GM12872 (cell line): ENCODE measurements around the gene CCL25.

Experiments
- CTCF ChIP-seq: IDR thresholded peaks from 3 replicates; pipeline ENCODE4 v1.5.1; 2011; ENCODE audit warnings: low read depth, mild to moderate bottlenecking, low read length, moderate library complexity; ENCODE audit not compliant: insufficient read depth

Gene CCL25

GRCh38 chr19:8050274-8051096 is 2.1 kb upstream of the CCL25 start:
- TF ChIP-seq CTCF, result no peak

- TF ChIP-seq CTCF, result no peak
Observed at GRCh38 chr19:8054169-8054568, 1.6 kb downstream of the CCL25 start.

- TF ChIP-seq CTCF, result no peak
Observed at GRCh38 chr19:8056533-8056932, 4.0 kb downstream of the CCL25 start.

- TF ChIP-seq CTCF, result no peak
Observed at GRCh38 chr19:8057545-8058270, 5.1 kb downstream of the CCL25 start.

- TF ChIP-seq CTCF, result no peak
Observed at GRCh38 chr19:8064911-8065874, 12.6 kb downstream of the CCL25 start.

GRCh38 chr19:8065875-8066261 is 13.3 kb downstream of the CCL25 start:
- TF ChIP-seq CTCF, result no peak
